Measurements from ENCODE around the gene ZDHHC8.

DNA sequence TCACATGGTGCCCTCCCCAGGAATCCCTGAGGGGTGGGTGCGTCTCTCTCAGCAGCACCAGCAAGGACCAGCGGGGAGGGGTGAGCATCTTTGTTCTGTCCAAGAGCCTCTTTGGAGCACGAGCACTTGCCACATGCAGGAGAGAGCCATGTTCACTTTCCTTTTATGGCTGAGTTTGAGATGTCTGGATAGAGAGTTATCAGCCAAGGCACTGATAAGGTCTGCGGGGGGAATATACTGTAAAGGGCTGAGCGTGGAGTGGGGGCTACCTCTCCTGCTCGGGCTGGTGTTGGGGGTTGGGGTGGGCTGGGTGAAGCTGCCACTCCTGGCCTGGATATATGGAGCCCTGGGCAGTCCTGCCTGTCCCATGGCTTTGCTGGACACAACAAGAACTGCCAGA lies 54.1 kb downstream of the ZDHHC8 start:
- TF ChIP-seq, protein P1, sequence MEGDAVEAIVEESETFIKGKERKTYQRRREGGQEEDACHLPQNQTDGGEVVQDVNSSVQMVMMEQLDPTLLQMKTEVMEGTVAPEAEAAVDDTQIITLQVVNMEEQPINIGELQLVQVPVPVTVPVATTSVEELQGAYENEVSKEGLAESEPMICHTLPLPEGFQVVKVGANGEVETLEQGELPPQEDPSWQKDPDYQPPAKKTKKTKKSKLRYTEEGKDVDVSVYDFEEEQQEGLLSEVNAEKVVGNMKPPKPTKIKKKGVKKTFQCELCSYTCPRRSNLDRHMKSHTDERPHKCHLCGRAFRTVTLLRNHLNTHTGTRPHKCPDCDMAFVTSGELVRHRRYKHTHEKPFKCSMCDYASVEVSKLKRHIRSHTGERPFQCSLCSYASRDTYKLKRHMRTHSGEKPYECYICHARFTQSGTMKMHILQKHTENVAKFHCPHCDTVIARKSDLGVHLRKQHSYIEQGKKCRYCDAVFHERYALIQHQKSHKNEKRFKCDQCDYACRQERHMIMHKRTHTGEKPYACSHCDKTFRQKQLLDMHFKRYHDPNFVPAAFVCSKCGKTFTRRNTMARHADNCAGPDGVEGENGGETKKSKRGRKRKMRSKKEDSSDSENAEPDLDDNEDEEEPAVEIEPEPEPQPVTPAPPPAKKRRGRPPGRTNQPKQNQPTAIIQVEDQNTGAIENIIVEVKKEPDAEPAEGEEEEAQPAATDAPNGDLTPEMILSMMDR (IDR thresholded peaks at IDR 0.05; ENCODE audit: low read length): no peak
- no peak for TF ChIP-seq EZH2 (IDR thresholded peaks at IDR 0.05; ENCODE audit: borderline replicate concordance, low read length)
